GM20431 (cell line): ENCODE data around the gene SLF1.

Experiments used
- in situ Hi-C: fragments of 300-500 bp; cut with MseI, MboI; formaldehyde crosslinking; loops from one replicate; pipeline ENCODE4 v1.15.0; 2020; ENCODE audit warnings: low sequenced_read_pairs; ENCODE audit not compliant: unreplicated experiment

Gene SLF1

GRCh38 chr5:94658272-94658671 is 39.8 kb downstream of the SLF1 start:
- in situ Hi-C loops = no loop called here

GRCh38 chr5:94660506-94660905 is 42.0 kb downstream of the SLF1 start:
- in situ Hi-C loops = no loop called here

GRCh38 chr5:94661086-94661485 is 42.6 kb downstream of the SLF1 start:
- in situ Hi-C loops = no loop called here

GRCh38 chr5:94667937-94668336 is 49.5 kb downstream of the SLF1 start:
- in situ Hi-C loops = no loop called here

- in situ Hi-C loops = no loop called here
These were observed 52.3 kb downstream of the SLF1 start for GRCh38 chr5:94670726-94671125.

- in situ Hi-C loops = no loop called here
These were observed 54.3 kb downstream of the SLF1 start for GRCh38 chr5:94672746-94673145.

GRCh38 chr5:94674490-94675382 is 56.3 kb downstream of the SLF1 start:
- in situ Hi-C loops = no loop called here

GRCh38 chr5:94675965-94676618 is 57.6 kb downstream of the SLF1 start:
- in situ Hi-C loops = no loop called here

GRCh38 chr5:94682814-94683520 is 64.5 kb downstream of the SLF1 start:
- in situ Hi-C loops = no loop called here

- in situ Hi-C loops = no loop called here
These were observed 71.4 kb downstream of the SLF1 start for GRCh38 chr5:94689908-94690307.

GRCh38 chr5:94690778-94691177 is 72.3 kb downstream of the SLF1 start:
- in situ Hi-C loops = no loop called here

- in situ Hi-C loops = no loop called here
These were observed 72.8 kb downstream of the SLF1 start for GRCh38 chr5:94691291-94691690.

- in situ Hi-C loops = no loop called here
These were observed 73.5 kb downstream of the SLF1 start for GRCh38 chr5:94691949-94692348.

GRCh38 chr5:94692581-94692980 is 74.1 kb downstream of the SLF1 start:
- in situ Hi-C loops = no loop called here

- in situ Hi-C loops = no loop called here
These were observed 74.8 kb downstream of the SLF1 start for GRCh38 chr5:94693043-94693822.

- in situ Hi-C loops = no loop called here
These were observed 75.4 kb downstream of the SLF1 start for GRCh38 chr5:94693845-94694370.

- in situ Hi-C loops = no loop called here
These were observed 76.2 kb downstream of the SLF1 start for GRCh38 chr5:94694671-94695070.

GRCh38 chr5:94698197-94698596 is 79.7 kb downstream of the SLF1 start:
- in situ Hi-C loops = no loop called here

- in situ Hi-C loops = no loop called here
These were observed 81.1 kb downstream of the SLF1 start for GRCh38 chr5:94699562-94699961.

- in situ Hi-C loops = no loop called here
These were observed 82.1 kb downstream of the SLF1 start for GRCh38 chr5:94700592-94700991.
